Measurements from ENCODE around the gene WWOX. TPM values are rescaled to one million over a fixed set of nuclear protein-coding genes. Genes with fewer than 3 reads are reported as not detected.

Gene WWOX
- total and polyA plus RNA-seq, 2 of the 4 experiments (the other 2 are of a cell fraction) = 2.7 to 5.4 TPM

- no peak overlapping the region for H3K27ac ChIP-seq (ENCODE audit: insufficient read depth, low read length)
- no peak overlapping the region for H4K91ac ChIP-seq (ENCODE audit: insufficient read depth, low read depth, low read length)
- H3K56ac ChIP-seq (ENCODE audit: extremely low read depth, insufficient read depth, low read length) = no peak overlapping the region
- ATAC-seq (ENCODE audit: low read depth) = no peak
- no peak overlapping the region for H3K18ac ChIP-seq (ENCODE audit: low read depth, low read length)
- no peak overlapping the region for H3K9ac ChIP-seq (ENCODE audit: low read depth, low read length)
- H2BK120ac ChIP-seq (ENCODE audit: low read depth, low read length) = no peak overlapping the region
- H3K23ac ChIP-seq (ENCODE audit: low read depth, low read length) = no peak overlapping the region
- H2AK5ac ChIP-seq (ENCODE audit: low read depth, low read length) = no peak overlapping the region
- H3K14ac ChIP-seq (replicated peaks; ENCODE audit: low read depth, low read length) = no peak overlapping the region
- no peaks in the 10 kb centered on the region for H3K27me3 ChIP-seq (ENCODE audit: control insufficient read depth, insufficient read depth, low read length)
- H2BK15ac ChIP-seq (ENCODE audit: low read depth, low read length) = no peak overlapping the region
- peaks cover 25% of the 10 kb centered on the region for H3K9me3 ChIP-seq (ENCODE audit: control insufficient read depth, insufficient read depth, low read length)
- WGBS, 2 experiments (ENCODE audit: extremely low coverage in 2 of 2, insufficient read length in 1 of 2) = no CpG with 5 or more reads among the region's 5 CpGs
- no peaks in the 10 kb centered on the region for H3K9me1 ChIP-seq (ENCODE audit: insufficient read depth, low read length)
- no peak overlapping the region for H4K8ac ChIP-seq (ENCODE audit: low read depth in 2 of 2, low read length in 2 of 2)
- no peak for DNase-seq
- no peaks in the 10 kb centered on the region for H4K20me1 ChIP-seq (ENCODE audit: insufficient read depth, low read length)
- TF ChIP-seq ELK1 (IDR thresholded peaks at IDR 0.05; ENCODE audit: borderline replicate concordance, low read depth, low read length) = no peak
- TF ChIP-seq RCOR1 (IDR thresholded peaks at IDR 0.05; ENCODE audit: insufficient replicate concordance, low read length) = no peak
- no peak for TF ChIP-seq RFX5 (IDR thresholded peaks at IDR 0.05; ENCODE audit: low read depth, low read length)
- no peak for TF ChIP-seq MXI1 (IDR thresholded peaks at IDR 0.05; ENCODE audit: borderline replicate concordance, low read depth, low read length)
- TF ChIP-seq USF2 (IDR thresholded peaks at IDR 0.05; ENCODE audit: low read depth, low read length) = no peak
- no peak for TF ChIP-seq FOS (IDR thresholded peaks at IDR 0.05; ENCODE audit: low read depth, low read length)
- no peak for TF ChIP-seq MAFK (IDR thresholded peaks at IDR 0.05; ENCODE audit: low read depth, low read length)
- no peak for TF ChIP-seq CHD1 (IDR thresholded peaks at IDR 0.05; ENCODE audit: low read depth, low read length)
- in situ Hi-C loops (cut with MboI; ENCODE audit: low sequenced_read_pairs) (no loop called here), intact Hi-C loops (cut with micrococcal nuclease) (no loop called here), dilution Hi-C loops (cut with HindIII; ENCODE audit: low sequenced_read_pairs, unreplicated experiment) (no loop called here)
- POLR2A ChIA-PET (ENCODE audit: unreplicated experiment) = no interaction called here
- no peaks in the 10 kb centered on the region for H3K4me1 ChIP-seq (ENCODE audit: control insufficient read depth, insufficient read depth, low read length)
- H3K4me3 ChIP-seq (ENCODE audit: insufficient read depth, low read depth, low read length) = no peak overlapping the region
- no peak overlapping the region for H2AFZ ChIP-seq (replicated peaks; ENCODE audit: low read length, poor library complexity)
- no peak overlapping the region for H2AK9ac ChIP-seq (replicated peaks; ENCODE audit: low read depth, low read length, poor library complexity)
- no peak overlapping the region for H2BK5ac ChIP-seq (ENCODE audit: low read depth, low read length, poor library complexity, severe bottlenecking)
- H3K79me1 ChIP-seq (ENCODE audit: low read depth in 1 of 2, low read length in 2 of 2) = no peaks in the 10 kb centered on the region
- BruUV-seq (replicated peaks) = no TSS peak
- H3K4me2 ChIP-seq (ENCODE audit: low read depth, low read length) = no peak overlapping the region
- H2BK20ac ChIP-seq (ENCODE audit: low read depth, low read length) = no peak overlapping the region
- H3K36me3 ChIP-seq (ENCODE audit: control insufficient read depth, insufficient read depth, low read length) = no peaks in the 10 kb centered on the region
- H3K4ac ChIP-seq (ENCODE audit: low read depth, low read length) = no peak overlapping the region
- CTCF ChIA-PET = no interaction called here
- H4K5ac ChIP-seq (ENCODE audit: low read depth, low read length) = no peak overlapping the region
Measured at GRCh38 chr16:79188739-79189122, 1089.3 kb downstream of the WWOX start.
